GM03348 (cell line): ENCODE measurements around the gene FUT1.
"Not testable (repeated sequence)": the region's sequence is repeated elsewhere in the genome, so short reads cannot be mapped to it uniquely, and the experiment has no call there.

Experiments used
- DNase-seq: peaks from one replicate; pipeline ENCODE4 v3.0.0; 2012; ENCODE audit warnings: low spot score

The FUT1 gene

GRCh38 chr19:48718106-48718505 lies 34.3 kb downstream of the FUT1 start:
- not testable (repeated sequence) for DNase-seq

GRCh38 chr19:48716562-48717291 lies 35.7 kb downstream of the FUT1 start:
- peak; percentile 61 for DNase-seq

- DNase-seq, result peak; percentile 27
Observed at GRCh38 chr19:48715681-48716171, 36.7 kb downstream of the FUT1 start.

GRCh38 chr19:48714759-48715675 lies 37.4 kb downstream of the FUT1 start:
- DNase-seq, result no peak

- DNase-seq, result peak; percentile 100
Observed at GRCh38 chr19:48713864-48714755, 38.3 kb downstream of the FUT1 start.

- DNase-seq, result no peak
Observed at GRCh38 chr19:48713041-48713863, 39.2 kb downstream of the FUT1 start.

- no peak for DNase-seq
Observed at GRCh38 chr19:48711106-48711662, 41.3 kb downstream of the FUT1 start.

GRCh38 chr19:48708471-48708870 lies 44.0 kb downstream of the FUT1 start:
- DNase-seq, result no peak

- DNase-seq, result no peak
Observed at GRCh38 chr19:48705431-48705830, 47.0 kb downstream of the FUT1 start.

- no peak for DNase-seq
Observed at GRCh38 chr19:48703316-48703715, 49.1 kb downstream of the FUT1 start.

GRCh38 chr19:48702701-48703100 lies 49.7 kb downstream of the FUT1 start:
- DNase-seq, result no peak

- DNase-seq, result peak; percentile 71
Observed at GRCh38 chr19:48698046-48698445, 54.4 kb downstream of the FUT1 start.
